Effector memory CD4-positive, alpha-beta T cell (primary cell): ENCODE results near the gene THEMIS.
A peak's percentile ranks its signal among the peaks of the same experiment; 100 is the strongest.

Experiments used
- DNase-seq, 3 donors: peaks; one replicate each; pipeline ENCODE4 v3.0.0-alpha.2; 2020
- H3K27ac ChIP-seq: 2 replicates; pipeline ENCODE4 v1.7.0; 2013; ENCODE audit warnings: mild to moderate bottlenecking, low read length, moderate library complexity; ENCODE audit not compliant: insufficient read depth, poor library complexity, severe bottlenecking
- H3K27me3 ChIP-seq: replicated peaks from 2 replicates; pipeline ENCODE4 v1.7.0; 2013; ENCODE audit warnings: mild to moderate bottlenecking, low read length; ENCODE audit not compliant: insufficient read depth, control insufficient read depth, poor library complexity, severe bottlenecking
- H3K36me3 ChIP-seq: 2 replicates; pipeline ENCODE4 v1.7.0; 2013; ENCODE audit warnings: mild to moderate bottlenecking, low read length, moderate library complexity; ENCODE audit not compliant: control insufficient read depth, insufficient read depth
- H3K4me1 ChIP-seq: 2 replicates; pipeline ENCODE4 v1.7.0; 2013; ENCODE audit warnings: low read length, mild to moderate bottlenecking; ENCODE audit not compliant: control insufficient read depth, insufficient read depth, poor library complexity, severe bottlenecking
- H3K4me3 ChIP-seq: 2 replicates; pipeline ENCODE4 v1.7.0; 2013; ENCODE audit warnings: low read length, low read depth, mild to moderate bottlenecking; ENCODE audit not compliant: insufficient read depth, poor library complexity, severe bottlenecking
- H3K9me3 ChIP-seq: 2 replicates; pipeline ENCODE4 v1.7.0; 2013; ENCODE audit warnings: mild to moderate bottlenecking, low read length, moderate library complexity; ENCODE audit not compliant: control insufficient read depth

THEMIS gene

GRCh38 chr6:127762284-127762683 lies 138.6 kb downstream of the THEMIS start:
- H3K4me1 ChIP-seq, result peaks cover 4% of the 10 kb centered on the region
- no peak for DNase-seq
- no peaks in the 10 kb centered on the region for H3K9me3 ChIP-seq

GRCh38 chr6:127761084-127761483 lies 139.8 kb downstream of the THEMIS start:
- Histone ChIP-seq H3K4me1 (peaks cover 4% of the 10 kb centered on the region), H3K4me3 (no peak overlapping the region), H3K9me3 (no peaks in the 10 kb centered on the region), H3K27me3 (no peaks in the 10 kb centered on the region), H3K36me3 (no peaks in the 10 kb centered on the region), H3K27ac (no peak overlapping the region)
- no peak for DNase-seq

More at GRCh38 chr6:127762284-127762683, 138.6 kb downstream of the THEMIS start:
- Histone ChIP-seq H3K36me3 (no peaks in the 10 kb centered on the region), H3K4me3 (no peak overlapping the region), H3K27ac (no peak overlapping the region), H3K27me3 (no peaks in the 10 kb centered on the region)

GRCh38 chr6:127749095-127749494 lies 151.8 kb downstream of the THEMIS start:
- no peaks in the 10 kb centered on the region for H3K4me1 ChIP-seq

GRCh38 chr6:127748290-127748689 lies 152.6 kb downstream of the THEMIS start:
- Histone ChIP-seq H3K9me3 (no peaks in the 10 kb centered on the region), H3K27me3 (no peaks in the 10 kb centered on the region), H3K4me3 (no peak overlapping the region), H3K27ac (no peak overlapping the region), H3K36me3 (no peaks in the 10 kb centered on the region), H3K4me1 (no peaks in the 10 kb centered on the region)
- no peak for DNase-seq

More at GRCh38 chr6:127749095-127749494, 151.8 kb downstream of the THEMIS start:
- no peak for DNase-seq
- H3K4me3 ChIP-seq, result no peak overlapping the region
- H3K27me3 ChIP-seq, result no peaks in the 10 kb centered on the region
- no peaks in the 10 kb centered on the region for H3K36me3 ChIP-seq
- no peak overlapping the region for H3K27ac ChIP-seq
- no peaks in the 10 kb centered on the region for H3K9me3 ChIP-seq

GRCh38 chr6:127738423-127738822 lies 162.4 kb downstream of the THEMIS start:
- H3K36me3 ChIP-seq, result no peaks in the 10 kb centered on the region
- H3K27ac ChIP-seq, result no peak overlapping the region
- H3K4me3 ChIP-seq, result no peak overlapping the region
- H3K27me3 ChIP-seq, result no peaks in the 10 kb centered on the region
- no peaks in the 10 kb centered on the region for H3K9me3 ChIP-seq
- DNase-seq, result no peak
- no peaks in the 10 kb centered on the region for H3K4me1 ChIP-seq

- no peak overlapping the region for H3K4me3 ChIP-seq
- no peaks in the 10 kb centered on the region for H3K4me1 ChIP-seq
- no peak for DNase-seq
- no peaks in the 10 kb centered on the region for H3K36me3 ChIP-seq
- no peaks in the 10 kb centered on the region for H3K9me3 ChIP-seq
- H3K27me3 ChIP-seq, result no peaks in the 10 kb centered on the region
- no peak overlapping the region for H3K27ac ChIP-seq
These were observed 163.1 kb downstream of the THEMIS start for GRCh38 chr6:127737768-127738167.

- Histone ChIP-seq H3K27ac (peak overlapping the region; percentile 14), H3K4me1 (no peaks in the 10 kb centered on the region), H3K27me3 (no peaks in the 10 kb centered on the region), H3K4me3 (no peak overlapping the region), H3K36me3 (no peaks in the 10 kb centered on the region), H3K9me3 (no peaks in the 10 kb centered on the region)
- DNase-seq, result peak in 2 of 3 donors; percentile 1 to 17
These were observed 163.8 kb downstream of the THEMIS start for GRCh38 chr6:127737009-127737486.

GRCh38 chr6:127732927-127733326 lies 167.9 kb downstream of the THEMIS start:
- no peak overlapping the region for H3K4me3 ChIP-seq
- H3K27me3 ChIP-seq, result no peaks in the 10 kb centered on the region
- H3K9me3 ChIP-seq, result no peaks in the 10 kb centered on the region
- H3K36me3 ChIP-seq, result no peaks in the 10 kb centered on the region
- no peak overlapping the region for H3K27ac ChIP-seq
- H3K4me1 ChIP-seq, result no peaks in the 10 kb centered on the region
- DNase-seq, result no peak

GRCh38 chr6:127727260-127727953 lies 173.5 kb downstream of the THEMIS start:
- no peak for DNase-seq
- Histone ChIP-seq H3K9me3 (no peaks in the 10 kb centered on the region), H3K27ac (no peak overlapping the region), H3K4me3 (no peak overlapping the region), H3K27me3 (no peaks in the 10 kb centered on the region), H3K36me3 (peaks cover 16% of the 10 kb centered on the region), H3K4me1 (no peaks in the 10 kb centered on the region)

- H3K27me3 ChIP-seq, result no peaks in the 10 kb centered on the region
- no peak overlapping the region for H3K27ac ChIP-seq
- peaks cover 16% of the 10 kb centered on the region for H3K36me3 ChIP-seq
- H3K4me1 ChIP-seq, result no peaks in the 10 kb centered on the region
- DNase-seq, result no peak
- H3K4me3 ChIP-seq, result no peak overlapping the region
- H3K9me3 ChIP-seq, result no peaks in the 10 kb centered on the region
These were observed 175.0 kb downstream of the THEMIS start for GRCh38 chr6:127725821-127726220.
